NCI-H2081 treated with DMSO at 0.1 percent for 48 hours (cell line): ENCODE data around the gene UGDH.
"Not testable (repeated sequence)": the region's sequence is repeated elsewhere in the genome, so short reads cannot be mapped to it uniquely, and the experiment has no call there.

Experiments
- DNase-seq: peaks from one replicate; lab custom pipeline; 2025; lab: John Stamatoyannopoulos, UW

The UGDH gene

GRCh38 chr4:39529534-39529933 is 2.3 kb upstream of the UGDH start:
- DNase-seq = no peak

- DNase-seq = no peak
These were observed 824 bp upstream of the UGDH start for GRCh38 chr4:39528061-39528465.

- no peak for DNase-seq
These were observed 409 bp downstream of the UGDH start for GRCh38 chr4:39526765-39527295.

GRCh38 chr4:39525822-39526690 is 1.2 kb downstream of the UGDH start:
- DNase-seq = no peak

- no peak for DNase-seq
These were observed 2.9 kb downstream of the UGDH start for GRCh38 chr4:39524161-39524957.

- DNase-seq = no peak
These were observed 5.2 kb downstream of the UGDH start for GRCh38 chr4:39522068-39522467.

- DNase-seq = no peak
These were observed 5.9 kb downstream of the UGDH start for GRCh38 chr4:39521253-39521919.

GRCh38 chr4:39518484-39518883 is 8.8 kb downstream of the UGDH start:
- no peak for DNase-seq

GRCh38 chr4:39516407-39516966 is 10.8 kb downstream of the UGDH start:
- DNase-seq = no peak

- not testable (repeated sequence) for DNase-seq
These were observed 11.4 kb downstream of the UGDH start for GRCh38 chr4:39515669-39516401.

GRCh38 chr4:39514888-39515401 is 12.3 kb downstream of the UGDH start:
- no peak for DNase-seq

GRCh38 chr4:39514266-39514665 is 13.0 kb downstream of the UGDH start:
- DNase-seq = not testable (repeated sequence)

GRCh38 chr4:39510348-39510929 is 16.8 kb downstream of the UGDH start:
- DNase-seq = no peak

- no peak for DNase-seq
These were observed 21.7 kb downstream of the UGDH start for GRCh38 chr4:39505581-39505980.

GRCh38 chr4:39504538-39504937 is 22.7 kb downstream of the UGDH start:
- no peak for DNase-seq

GRCh38 chr4:39502664-39503035 is 24.6 kb downstream of the UGDH start:
- not testable (repeated sequence) for DNase-seq

- DNase-seq = no peak
These were observed 25.1 kb downstream of the UGDH start for GRCh38 chr4:39502019-39502663.

- DNase-seq = no peak
These were observed 28.6 kb downstream of the UGDH start for GRCh38 chr4:39498727-39499020.

GRCh38 chr4:39497909-39498726 is 29.1 kb downstream of the UGDH start:
- no peak for DNase-seq
